IPS DF 19.7 (cell line): Measurements from ENCODE around the gene PACSIN2.
"Not testable (repeated sequence)": the region's sequence is repeated elsewhere in the genome, so short reads cannot be mapped to it uniquely, and the experiment has no call there.

ENCODE experiments used
- DNase-seq: peaks from one replicate; pipeline ENCODE4 v3.0.0-alpha.2; 2013; ENCODE audit warnings: low read depth, low spot score

PACSIN2 gene

DNA sequence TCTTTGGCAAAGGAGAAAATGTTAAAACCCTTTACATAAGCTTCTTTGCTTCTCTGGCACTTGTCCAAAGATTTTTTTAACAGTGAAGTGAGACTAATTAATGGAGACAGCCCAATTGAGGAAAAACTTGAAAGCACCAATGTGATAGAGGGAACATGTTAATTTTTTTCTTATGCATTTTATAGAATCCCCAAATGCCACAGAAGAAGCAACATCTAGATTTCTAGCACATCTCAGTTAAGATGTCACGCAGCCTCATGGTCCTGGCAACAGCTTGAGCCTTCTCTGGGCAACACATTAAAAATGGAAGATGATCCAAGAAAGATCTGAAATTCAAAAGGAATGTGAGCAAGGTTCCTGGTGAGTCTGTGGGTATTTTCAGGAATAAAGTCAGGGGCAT, 48.5 kb downstream of the PACSIN2 start:
- no peak for DNase-seq

DNA sequence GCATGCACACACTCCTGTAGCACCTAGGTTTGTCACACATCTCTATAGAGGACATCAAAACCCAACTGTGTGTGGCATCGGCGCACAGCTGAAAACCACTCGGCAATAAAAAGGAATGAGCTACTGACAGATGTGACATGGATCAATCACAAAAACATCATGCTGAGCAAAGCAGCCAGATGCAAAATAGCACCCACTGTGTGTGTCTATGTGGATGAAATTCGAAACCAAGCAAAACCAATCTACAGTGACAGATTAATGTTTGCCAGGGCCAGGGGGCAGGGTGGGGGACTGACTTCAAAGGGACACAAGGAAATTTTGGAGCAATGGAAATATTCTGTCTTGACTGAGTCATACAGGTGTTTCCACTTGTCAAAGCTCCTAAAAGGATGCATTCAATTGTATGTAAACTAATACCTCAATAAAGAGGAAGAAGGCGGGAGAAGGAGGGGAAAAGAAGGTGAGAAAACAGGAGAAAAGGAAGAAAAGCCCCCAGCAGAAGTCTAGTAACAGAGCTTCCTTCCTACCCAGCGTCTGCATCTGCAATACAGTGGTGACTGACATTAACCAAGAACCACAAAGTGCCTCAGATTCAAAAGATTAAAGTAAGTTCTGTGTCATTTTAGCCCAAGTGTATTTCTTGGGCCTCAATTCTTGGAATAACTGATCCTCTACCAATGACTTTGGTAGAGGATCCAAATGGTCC, 49.8 kb downstream of the PACSIN2 start:
- DNase-seq = no peak

DNA sequence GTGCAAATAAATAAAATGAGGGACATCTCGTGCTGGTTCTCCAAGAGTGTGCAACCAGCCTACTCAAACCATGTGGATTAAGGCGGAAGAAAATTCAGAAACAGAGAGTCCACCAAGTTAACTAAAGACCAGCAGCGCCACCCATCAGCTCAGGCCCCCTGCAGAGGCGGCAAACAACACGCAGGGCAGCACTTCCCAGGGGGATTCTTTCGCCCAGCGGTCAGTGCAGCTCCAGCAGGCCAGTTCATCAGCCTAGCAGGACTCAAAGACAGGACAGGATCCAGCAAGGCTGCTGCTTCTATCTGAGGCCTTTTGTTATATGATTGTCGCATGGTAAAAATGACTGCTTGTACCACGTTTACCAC, 51.7 kb downstream of the PACSIN2 start:
- no peak for DNase-seq

DNA sequence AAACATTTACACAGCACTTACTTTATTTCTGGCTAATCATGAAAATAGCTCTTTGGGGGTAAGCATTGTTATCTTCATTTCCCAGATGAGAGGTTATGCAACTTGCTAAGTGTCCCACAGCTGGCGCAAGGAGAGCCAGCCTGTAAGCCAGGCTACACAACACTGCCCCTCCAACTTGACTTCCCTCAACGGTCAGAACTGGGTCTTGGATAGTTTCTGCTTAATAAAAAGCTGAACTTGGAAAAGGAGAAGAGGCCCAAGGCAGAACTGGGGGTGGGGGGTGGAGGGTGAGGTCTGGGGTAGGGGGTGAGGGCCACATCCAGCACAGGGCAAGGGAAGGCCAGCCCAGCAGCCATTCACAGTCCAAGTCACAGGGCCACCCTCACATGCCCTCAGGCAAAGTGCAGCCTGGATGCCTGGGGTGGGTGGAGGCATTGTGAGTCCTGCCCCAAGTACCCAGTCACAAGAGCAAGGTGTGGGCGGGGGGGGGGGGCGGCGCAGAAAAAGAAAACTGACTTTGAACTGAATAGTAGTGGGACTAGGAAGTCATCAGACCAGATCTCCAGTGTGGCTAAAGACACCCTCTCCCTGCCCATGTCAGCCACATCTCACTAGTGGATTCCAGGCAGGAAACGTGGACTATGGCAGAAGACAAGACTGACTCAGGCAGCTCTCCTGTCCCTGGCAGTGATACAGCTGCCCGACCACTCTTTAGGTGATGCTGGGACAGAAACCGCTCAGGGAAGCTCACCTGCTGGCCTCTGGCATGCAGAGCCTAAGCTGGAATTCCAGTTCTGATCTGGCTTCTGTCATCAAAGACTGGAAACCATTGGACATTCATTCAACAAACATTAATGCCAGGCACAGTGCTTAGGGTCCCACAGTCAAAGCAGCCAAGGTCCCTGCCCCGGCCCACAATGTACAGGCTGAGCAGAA, 52.4 kb downstream of the PACSIN2 start:
- no peak for DNase-seq

DNA sequence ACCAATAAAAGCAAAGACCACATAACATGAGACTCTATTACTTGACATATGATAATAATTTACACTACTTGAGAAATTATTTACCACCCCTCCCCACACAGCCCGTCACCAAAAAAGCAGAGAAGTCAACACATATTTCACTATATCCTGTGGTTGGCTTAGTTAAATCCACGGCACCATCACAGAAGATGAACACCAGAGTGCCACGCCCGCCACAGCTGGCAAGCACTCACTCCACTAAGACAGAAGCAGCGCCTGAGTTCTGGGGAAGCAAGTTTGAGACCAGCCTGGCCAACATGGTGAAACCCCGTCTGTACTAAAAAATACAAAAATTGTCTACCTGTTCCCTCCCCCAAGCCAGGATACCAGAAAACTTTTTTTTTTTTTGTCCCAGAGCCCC, 53.1 kb downstream of the PACSIN2 start:
- DNase-seq = no peak

DNA sequence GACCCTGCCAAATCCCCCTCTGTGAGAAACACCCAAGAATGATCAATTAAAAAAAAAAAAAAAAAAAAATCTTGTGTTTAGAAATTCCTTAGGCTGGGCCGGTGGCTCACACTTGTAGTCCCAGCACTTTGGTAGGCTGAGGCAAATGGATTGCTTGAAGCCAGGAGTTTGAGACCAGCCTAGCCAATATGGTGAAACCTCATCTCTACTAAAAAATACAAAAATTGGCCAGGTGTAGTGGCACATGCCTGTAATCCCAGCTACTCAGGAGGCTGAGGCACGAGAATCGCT, 53.6 kb downstream of the PACSIN2 start:
- not testable (repeated sequence) for DNase-seq

DNA sequence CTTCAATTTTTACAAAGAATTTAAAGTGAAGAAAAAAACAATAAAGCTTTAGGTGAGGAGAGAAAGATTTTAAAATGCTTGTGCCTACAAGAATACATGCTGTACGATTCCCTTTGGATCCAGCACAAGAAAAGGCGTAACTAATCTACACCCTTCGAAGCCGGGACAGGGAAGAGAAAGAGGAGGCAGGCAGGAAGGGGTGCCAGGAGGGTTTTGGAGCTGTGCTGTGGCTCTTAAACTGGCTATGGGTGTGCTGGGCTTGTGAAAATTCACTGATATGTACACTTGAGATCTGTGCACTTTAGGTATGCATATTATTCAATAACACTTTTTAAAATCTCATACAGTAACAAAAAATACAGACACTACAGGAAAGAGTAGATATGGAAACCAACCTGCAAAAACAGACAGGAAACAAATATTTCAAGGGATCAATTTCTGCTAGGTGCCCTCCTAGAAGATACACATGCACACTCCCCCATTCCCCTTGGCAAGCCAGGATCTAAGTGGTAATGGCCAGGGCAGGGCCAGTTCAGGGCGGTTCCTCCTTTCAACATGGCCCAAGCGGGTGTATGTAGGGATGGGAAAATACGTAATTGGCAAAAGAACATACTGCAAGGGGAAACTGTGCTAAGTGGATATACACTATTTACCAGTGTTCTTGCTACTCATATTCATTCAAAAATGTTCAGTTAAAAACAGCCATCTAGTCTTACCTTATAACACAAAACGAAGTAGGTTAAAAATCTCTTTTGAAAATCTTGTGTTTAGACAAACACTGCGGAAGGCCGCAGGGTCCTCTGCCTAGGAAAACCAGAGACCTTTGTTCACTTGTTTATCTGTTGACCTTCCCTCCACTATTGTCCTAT, 54.2 kb downstream of the PACSIN2 start:
- no peak for DNase-seq

DNA sequence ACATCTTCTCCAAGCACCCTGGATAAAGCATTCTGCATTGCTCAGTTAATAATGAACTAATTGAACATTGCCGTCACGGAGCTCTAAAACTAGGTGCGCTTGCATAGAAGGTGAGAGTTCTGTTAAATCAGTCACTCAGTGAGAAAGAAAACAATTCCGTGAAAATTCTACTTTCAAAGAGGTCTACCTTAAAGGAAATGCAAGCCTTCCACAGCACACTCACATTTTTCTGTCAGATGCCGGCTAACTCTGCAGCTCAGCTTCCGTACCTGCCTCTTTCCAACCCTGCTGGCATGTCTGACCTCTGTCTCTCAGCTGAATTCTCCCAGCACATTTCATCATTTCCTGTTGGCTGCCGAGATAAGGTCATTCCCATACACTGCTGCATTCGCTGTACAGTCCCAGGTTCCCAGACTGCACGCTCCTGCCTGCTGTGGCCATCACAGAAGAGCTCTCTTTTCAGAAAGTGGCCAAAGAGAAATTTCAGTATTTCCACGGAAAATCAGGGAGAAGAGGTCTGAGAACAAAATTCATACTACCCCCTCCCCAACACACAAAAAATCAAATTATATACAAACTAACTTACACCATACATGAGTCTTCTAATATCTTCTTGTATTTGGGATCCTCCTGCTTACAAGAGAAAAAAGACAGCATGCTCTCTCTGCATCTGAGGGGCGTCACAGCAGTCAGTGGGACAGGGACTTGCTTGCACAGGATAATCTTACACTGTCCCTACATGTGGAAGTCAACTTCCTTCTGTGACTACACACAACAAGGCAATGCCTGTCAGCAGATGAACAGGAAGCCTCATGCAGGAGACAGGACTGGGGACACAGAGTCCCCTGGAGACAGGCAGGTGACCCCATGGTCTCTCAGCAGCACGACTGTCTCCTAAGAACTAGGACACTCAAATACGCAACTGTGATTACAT, 55.1 kb downstream of the PACSIN2 start:
- DNase-seq = no peak

DNA sequence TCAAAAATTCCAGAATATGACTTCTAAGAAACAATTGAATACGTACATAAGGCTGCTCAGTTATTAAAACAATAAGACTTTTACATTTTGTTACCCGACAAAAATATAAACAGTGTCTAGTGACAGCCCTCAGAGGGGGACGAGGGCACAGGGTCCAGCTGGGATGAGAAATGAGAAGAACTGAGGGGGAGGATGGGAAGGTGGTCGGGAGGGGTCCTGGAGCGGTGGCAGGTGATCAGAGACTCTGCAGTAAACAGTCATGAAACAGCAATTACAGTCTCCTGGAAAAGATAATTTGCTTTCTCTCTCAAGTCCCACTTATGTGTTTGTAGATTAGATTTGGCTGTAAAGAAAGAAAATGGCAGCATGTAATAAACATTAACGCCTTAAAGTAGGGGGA, 56.0 kb downstream of the PACSIN2 start:
- DNase-seq = no peak

DNA sequence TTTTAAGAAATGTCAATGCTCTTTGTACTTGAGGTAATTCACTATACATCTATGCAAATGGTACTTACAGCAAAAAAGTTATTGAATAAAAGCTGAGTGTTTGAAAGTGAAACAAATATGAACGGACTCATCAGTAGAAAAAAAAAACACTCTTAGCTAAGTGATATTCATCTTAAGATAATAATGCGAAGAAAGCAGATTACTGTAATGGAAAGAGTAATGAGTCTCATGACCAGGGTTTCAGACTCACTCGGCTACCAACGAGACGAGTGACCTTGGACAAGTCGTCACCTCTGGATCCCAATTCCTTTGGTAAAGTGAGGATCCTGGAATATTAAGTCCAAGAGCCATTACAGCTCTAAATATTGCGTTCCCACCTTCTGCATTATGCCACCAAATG, 57.0 kb downstream of the PACSIN2 start:
- no peak for DNase-seq

DNA sequence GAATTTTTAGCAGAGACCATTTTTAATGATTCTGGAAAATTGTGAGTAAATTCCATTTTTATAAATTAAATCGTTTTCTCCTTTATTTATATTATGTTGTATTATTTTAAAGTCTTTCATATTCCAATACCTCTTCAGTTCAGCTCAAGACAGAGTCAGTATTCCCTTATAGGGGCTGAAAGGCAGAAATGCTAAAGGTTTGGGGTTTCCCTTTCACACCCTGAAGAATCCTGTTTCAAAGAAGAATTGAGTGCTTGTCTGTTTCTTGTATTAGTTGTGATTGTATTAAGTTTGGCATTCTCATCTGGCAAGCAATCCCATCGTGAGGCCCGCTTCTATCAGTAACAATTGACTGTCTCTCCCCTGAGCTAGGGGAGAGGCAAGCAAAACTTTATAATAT, 57.4 kb downstream of the PACSIN2 start:
- DNase-seq = no peak

DNA sequence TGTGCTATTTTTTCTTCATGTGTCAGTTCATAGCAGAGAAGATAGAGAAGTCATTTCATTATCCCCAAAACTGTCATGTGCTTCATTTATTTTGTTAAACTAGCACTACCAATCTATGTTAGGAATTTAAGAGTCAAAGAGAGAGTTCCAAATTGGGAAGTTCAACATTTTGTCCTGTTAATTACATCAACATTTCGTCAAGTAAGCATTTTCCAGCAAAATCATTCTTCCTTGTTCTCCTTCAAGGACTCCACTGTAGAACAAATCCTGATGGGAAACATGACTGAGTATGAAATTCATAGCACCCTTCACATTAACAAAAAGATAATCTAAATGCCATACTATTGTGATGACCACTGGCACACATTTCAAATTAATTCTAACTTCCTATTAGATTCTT, 59.1 kb downstream of the PACSIN2 start:
- no peak for DNase-seq

DNA sequence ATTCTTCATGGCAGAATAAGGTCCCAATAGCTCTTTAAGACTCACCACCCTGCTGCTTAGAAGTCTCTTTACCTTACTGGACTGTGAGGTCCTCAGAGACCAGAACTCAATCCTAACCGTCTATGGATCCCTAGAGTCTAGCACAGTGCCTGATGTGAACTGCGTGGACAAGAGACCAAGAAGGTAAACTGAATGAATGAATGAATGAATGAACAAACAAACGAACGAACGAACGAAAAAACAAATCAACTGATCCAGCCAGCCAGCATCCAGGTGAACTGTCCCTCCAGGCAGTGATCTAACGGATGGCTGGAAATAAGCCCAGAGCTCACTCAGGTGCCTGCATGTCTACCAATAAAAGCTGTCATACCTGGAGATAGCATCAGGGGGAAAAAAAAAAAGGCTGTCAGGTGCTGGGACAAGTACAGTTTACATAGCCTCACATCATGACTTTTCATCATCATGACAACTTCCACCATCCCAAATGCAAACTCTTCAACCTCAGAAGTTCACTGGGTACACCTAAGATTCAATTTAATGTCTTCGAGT, 59.8 kb downstream of the PACSIN2 start:
- no peak for DNase-seq

DNA sequence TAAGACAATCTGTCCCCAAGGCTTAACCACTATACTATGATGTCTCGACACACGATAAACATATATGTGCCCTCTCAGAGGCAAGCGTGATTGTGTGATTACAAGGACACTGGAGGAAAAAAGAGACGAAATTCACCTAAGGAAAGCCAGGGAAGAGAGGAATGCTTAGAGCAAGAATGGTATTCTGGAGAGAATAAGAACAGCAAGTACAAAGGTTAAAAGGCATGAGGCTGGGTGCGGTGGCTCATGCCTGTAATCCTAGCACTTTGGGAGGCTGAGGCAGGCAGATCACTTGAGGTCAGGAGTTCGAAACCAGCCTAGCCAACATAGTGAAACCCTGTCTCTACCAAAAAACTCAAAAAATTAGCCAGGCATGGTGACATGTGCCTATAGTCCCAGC, 61.2 kb downstream of the PACSIN2 start:
- DNase-seq = not testable (repeated sequence)

DNA sequence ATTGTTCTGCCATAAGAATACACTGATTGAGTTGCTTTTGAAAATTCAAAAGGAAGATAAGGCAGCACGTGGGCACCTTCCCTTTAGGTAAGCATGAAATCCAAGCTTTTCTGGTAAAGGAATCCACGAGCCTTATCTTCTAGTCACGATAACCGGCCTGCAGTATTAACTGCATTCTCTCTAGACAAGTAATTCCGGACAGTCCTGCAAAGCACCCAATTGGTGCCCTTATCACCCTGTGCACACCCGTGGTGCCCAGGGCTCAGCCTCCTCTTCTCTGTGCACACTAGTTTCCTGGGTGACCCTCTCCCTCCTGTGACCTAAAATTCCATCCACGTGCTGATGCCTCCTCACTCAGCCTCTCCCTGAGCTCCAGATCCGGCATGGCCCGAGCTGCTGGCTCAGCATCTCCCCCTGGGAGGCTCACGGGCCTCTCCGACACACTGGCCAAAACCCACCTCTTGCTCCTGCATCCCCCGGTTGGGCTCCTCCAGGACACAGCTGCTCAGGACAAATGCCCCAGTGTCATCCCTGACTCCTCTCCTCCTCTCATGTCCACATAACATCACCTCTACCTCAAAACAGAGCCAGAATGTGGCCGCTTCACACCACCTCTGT, 63.7 kb downstream of the PACSIN2 start:
- no peak for DNase-seq

DNA sequence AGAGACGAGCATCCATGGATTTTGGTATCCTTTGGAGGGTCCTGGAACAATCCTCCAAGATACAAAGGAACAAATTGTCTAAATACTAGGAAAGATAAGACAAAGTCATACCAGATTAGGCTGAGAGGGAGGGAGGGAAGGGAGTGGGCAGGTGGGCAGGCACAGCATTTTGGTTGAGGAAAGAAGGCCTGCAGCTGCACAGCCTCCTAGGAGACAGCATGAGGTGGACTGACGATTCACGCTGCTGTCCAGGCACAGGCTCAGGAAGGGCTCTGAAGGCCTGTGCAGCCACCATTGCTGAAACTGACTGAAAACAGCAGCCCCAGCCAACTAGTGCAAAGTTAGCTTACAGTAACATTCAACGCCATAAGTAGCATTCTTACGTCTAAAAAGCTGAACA, 64.7 kb downstream of the PACSIN2 start:
- no peak for DNase-seq

DNA sequence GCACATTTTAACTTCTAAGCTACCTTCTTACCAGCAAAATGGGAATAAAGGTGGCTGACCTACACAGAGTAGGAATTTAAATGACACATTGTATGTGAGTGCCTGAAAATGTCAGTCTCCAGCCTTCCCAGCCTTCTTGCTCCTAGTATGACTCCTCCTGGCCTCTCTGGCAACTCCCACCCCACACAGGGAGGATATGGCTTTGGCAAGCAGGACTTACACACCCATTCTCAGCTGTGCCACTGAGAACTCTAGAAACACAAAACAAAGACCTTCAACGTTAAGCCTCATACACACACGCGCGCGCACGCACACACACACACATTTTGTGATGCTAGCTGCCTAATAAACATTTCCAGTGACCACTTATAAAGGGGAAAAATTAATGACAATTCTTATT, 65.8 kb downstream of the PACSIN2 start:
- no peak for DNase-seq

DNA sequence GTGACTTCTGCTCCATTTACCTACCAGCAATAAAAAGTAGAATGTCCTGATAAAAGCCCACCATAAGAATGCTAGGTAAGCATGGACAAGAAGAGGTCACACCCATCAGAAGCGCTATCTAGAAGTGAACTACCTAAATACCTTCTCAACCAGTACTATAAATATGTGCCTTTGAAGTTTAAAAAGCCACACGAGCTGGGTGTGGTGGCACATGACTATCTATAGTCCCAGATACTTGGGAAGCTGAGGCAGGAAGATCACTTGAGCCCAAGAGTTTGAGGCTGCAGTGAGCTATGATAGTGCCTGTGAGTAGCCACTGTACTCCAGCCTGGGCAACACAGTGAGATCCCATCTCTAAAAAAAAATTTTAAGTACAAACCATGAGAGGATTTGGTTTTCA, 66.7 kb downstream of the PACSIN2 start:
- no peak for DNase-seq

DNA sequence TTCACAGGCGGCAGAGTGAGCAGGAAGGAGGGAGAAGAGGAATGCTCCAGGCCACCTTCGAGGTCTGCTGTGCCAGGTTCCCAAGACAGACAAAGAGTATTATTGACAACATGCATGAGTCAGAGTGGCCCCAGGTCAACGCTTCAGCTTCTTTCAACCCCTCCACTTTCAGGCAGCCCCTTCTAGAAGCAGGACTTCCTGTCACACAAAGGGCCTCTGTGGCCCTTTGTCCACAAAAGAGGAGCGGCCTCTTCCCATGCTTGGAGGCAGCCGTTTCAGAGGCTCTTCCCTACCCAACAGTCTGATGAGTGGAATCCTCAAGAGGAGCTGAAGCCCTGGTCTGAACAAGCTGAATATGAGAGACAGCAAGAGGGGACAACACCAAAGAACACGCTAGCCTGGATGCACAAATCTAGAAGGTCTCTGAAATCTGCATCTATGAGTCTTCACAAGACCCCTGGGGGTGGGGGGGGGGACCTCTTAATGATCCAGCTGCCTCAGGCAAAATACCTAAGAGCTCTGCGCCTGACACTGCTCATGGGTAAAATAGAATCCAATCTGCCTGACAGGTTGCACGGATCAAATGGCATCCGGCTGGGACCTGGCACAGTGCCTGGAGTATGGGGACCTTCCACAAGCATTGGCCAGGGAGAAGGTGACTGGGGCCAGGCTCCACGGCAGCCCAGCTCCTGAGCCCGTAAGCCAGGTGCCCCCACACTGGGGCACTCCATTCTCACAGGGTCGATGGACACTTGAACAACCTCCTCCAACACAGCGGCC, 67.5 kb downstream of the PACSIN2 start:
- no peak for DNase-seq
